GM19397 (cell line): Measurements from ENCODE around the gene KLHL30.

Experiments used
- ATAC-seq: cut with Tn5 transposase; IDR thresholded peaks from one replicate; pipeline ENCODE4 v1.9.1; 2021; ENCODE audit warnings: mild to moderate bottlenecking, moderate library complexity; ENCODE audit not compliant: unreplicated experiment

Gene KLHL30

DNA sequence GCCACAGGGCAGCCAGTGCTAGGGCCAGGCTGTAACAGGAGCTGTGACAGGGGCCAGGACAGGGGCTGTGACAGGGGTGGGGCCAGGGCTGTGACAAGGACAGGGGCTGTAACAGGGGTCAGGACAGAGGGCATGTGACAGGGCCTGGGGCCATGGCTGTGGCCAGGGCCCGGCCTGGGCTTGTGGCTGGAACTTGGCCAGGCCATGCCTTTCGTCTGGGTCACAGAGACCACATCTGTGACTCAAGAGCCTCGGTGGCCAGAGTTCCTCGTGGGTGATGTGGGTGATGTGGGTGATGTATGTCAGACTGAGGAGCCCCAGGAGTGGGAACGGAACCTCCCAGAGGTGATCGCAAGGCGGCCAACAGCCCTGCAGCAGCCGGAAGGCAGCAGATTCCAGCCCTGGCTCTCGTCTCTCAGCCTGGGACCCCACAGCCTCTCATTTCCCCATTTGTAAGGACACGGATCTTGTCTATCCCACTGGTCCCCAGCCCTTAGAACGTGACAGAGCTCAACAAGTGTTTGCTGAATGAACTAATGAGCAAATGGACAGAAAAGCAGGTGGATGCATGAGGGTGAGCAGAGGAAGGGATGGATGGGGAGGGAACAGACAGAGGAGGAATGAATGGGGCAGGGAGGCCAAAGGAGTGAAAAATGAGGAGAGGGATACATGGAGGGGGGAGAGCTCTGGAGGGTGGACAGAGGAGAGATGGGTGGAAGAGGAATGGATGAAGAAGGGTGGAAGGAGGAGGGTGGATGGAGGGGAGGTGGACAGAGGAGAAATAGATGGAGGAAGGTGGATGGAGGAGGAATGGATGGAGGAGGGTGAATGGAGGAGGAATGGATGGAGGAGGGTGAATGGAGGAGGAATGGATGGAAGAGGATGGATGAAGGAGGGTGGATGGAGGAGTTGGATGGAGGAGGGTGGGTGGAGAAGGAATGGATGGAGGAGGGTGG lies 21.0 kb upstream of the KLHL30 start:
- ATAC-seq, result no peak

DNA sequence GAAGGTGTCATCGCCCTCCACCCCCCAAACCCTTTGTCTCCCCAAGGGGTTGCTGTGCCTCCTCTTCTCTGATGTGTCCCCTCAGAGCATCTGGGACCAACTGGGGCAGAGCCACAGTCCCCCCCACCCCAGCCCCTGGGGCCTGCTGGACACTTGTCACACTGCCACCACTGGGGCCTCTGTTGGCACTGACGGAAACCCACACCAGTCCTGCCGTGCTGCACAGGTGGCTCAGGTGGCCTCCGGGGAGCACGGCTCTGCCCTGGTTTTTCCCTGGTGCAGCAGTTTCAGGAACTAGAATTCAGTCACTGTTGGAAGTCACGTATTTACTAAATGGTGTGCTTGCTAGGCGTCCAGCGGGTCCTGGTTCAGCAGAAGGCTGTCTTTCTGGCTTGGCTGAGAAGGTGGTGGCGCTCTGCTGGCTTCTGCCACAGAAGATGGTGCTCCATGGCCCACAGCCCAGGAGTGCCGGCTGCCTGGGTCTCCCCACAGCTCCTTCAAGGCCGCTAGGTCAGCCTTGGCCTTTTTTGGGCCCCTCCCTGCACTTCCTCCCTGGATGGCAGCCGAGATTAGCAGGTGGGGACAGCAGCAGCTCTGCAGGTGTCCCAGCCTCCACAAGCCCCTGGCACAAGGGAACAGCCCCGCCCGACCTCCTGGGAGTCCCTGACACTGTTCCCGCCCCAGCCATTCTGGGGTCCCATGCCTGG lies 18.6 kb upstream of the KLHL30 start:
- ATAC-seq, result no peak

DNA sequence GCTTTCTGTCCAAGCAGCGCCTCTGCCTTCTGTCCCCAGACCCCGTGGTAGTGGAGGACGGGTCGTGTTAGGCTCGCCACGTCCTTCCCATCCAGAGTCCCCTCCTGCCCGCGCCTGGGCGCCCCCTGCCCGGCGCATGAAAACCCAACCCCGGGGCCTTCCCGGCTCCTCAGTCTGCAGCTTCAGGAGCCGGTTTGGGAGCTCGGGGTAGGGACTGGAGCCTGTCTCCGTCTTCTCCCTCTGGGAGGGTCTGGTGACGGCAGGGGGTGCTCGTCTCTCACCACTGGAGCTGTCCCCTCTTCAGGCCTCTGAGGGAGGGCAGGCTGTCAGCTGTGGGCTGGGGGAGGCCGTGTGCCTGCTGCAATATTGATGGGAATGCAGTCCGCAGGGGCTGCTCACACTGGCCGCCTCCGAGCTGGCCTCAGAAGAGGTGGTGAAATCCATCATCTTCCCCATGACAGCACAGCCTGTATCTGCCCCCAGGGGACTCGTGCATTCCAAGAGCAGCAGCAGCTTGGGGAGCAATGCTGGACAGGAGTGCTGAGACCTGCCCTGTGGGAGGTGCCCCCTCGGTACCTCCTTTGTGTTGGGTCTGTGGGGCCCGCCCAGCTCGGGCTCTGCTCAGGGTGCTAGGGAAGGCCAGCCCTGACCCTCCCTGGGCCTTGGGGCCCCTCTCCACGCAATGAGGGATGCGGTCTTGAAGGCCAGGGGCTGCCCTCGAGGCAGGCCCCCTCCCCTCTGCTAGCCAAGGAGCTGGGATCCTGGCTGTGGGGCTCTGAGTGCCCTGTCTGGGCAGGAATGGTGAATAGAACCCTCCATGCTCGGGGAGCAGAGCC lies 17.8 kb upstream of the KLHL30 start:
- ATAC-seq, result no peak

DNA sequence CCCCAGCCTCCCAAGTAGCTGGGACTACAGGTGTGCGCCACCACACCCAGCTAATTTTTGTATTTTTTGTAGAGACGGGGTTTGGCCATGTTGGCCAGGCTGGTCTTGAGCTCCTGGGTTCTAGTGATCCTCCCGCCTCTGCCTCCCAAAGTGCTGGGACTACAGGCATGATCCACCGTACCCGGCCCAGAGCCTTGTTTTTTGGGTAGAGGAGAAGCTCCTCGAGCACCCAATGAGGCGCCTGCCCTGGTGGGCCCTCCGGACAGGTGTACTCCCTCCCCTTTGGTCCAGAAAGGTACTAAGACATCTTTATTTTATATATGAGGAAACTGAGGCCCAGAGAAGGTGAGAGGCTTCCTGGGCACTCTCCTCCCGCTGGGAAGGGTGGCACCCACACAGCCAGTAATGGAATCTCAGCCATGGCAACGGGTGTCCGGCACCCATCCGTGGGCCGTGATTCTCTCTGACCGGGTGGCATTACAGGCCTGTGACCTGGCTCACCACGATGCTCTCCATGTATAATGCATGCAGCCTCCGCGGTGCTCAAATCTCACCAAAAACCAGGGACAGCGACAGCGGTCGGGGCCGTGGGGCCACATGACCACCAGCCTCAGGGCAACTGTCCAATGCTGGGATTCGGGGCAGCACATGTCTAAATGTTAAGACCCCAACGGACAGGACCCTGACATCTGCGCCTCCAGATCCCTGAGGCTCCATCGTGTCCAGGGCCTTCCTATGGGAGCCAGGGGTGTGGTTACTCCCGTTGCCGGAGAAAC lies 16.8 kb upstream of the KLHL30 start:
- no peak for ATAC-seq

DNA sequence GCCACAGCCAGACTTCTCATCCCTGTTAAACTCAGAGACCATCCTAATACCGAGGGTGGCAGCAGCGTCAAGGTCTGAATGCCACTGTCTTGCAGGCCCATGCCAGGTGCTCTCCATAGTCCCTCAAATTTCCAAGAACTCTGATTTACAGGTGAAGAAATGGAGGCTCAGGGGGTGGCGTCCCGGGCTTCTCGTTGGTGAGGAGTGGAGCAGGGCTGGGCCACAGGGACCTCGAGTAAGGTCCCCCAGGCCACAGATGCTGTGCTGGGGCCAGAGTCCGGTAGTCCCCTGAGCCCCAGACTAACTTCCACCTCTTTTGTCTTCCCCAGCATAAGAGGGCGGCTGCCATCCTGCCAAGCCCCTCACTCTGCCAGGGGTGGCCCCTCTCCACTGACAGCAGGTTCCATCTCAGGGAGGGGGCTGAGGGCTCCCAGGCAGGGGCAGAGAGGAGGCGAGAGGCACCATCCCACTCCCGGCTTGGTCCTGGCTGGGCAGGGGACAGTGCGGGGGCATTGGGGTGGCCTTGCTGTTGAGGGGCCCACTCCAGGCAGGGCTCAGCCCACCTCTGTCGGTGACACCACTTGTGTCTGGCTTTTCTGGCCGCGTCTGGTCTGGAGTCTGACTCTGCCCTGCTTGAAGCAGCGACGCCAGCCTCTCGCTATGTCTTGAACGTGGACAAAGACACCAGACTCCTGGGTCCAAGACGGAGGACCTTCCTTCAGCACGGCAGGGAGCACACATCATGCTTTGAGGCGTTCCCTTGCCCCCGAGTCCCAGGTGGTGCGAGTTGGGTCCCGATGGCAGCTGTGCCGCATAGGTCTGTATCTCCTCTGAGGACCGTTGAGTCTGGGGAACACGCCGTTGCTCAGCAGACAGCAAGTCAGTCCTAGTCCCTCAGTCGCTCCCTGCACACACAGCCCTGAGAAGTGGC lies 15.9 kb upstream of the KLHL30 start:
- no peak for ATAC-seq

DNA sequence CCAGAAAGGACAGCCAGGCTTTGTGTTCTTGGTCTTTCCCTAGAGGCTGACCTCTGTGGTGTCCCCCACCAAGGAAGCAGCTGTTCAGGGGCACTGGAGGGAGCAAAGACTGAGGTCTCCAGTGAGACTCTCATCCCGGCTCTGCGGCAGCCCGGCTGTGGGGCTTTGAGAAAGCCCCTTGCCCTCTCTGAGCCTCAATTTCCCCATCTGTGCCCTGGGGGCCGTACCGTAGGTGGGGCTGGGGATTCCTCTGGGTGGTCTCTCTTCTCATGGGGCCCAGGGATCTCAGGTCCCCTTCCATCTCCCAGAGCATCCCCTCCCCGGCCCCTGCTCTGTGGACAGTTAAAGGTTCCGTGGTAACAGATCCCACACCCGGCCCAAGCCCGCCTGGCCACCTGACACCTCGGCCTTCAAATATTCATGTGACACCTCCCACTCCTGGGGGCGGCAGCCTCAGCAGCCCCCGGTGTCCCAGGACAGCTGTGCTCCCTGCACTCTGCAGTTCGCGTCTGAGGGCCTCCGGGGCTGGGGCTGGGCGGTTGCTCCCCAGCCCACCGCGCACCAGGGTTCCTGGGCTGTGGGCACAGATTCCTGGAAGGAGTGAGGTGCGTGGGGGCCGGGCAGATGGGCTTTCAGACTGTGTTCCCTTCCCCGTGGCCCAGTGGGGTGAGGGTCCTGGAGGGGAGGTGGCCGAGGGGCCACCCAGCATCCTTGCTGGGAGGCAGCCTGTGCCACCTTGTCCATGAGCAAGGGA lies 15.1 kb upstream of the KLHL30 start:
- no peak for ATAC-seq

DNA sequence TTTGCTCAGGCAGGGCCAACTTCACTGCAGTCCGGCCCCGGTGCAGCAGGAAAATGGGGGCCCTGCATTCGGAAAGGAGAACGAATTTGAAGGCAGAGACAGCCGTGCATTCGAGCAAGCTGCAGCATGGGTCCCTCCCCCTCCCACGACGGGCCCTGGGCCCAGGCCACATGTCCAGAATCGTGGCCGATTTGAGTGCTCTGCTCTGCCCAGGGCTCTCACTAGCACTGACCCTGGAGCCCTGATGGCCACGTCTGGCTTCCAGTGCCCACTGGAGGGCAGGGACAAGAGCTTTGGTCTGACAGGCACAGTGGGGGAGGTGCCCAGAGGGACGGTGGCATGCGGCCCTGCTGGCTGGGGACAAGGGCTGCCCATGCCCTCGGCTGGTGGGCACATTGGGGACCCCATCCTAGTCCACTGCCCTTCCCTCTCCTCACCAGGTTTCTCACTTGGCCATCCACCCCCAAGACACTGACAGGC lies 14.4 kb upstream of the KLHL30 start:
- ATAC-seq, result no peak

DNA sequence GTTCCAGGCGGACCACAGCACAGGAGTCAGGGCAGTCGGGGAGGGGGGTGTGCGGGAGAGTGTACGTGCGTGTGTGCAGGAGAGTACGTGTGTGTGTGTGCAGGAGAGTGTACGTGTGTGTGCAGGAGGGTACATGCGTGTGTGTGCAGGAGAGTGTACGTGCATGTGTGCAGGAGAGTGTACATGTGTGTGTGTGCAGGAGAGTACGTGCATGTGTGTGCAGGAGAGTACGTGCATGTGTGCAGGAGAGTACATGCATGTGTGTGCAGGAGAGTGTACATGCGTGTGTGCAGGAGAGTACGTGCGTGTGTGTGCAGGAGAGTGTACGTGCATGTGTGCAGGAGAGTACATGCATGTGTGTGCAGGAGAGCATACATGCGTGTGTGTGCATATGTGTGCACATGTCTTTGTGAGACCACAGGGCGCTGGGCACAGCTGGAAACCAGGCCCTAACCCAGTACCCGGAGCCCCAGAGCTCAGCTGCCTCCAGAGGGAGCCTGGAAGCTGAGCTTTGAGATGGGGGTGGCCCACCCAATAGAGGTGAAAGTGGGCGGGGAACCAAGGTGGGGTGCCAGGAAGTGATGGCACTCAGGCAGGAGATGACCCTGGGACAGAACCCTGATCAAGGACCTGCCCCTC lies 13.9 kb upstream of the KLHL30 start:
- ATAC-seq, result no peak

DNA sequence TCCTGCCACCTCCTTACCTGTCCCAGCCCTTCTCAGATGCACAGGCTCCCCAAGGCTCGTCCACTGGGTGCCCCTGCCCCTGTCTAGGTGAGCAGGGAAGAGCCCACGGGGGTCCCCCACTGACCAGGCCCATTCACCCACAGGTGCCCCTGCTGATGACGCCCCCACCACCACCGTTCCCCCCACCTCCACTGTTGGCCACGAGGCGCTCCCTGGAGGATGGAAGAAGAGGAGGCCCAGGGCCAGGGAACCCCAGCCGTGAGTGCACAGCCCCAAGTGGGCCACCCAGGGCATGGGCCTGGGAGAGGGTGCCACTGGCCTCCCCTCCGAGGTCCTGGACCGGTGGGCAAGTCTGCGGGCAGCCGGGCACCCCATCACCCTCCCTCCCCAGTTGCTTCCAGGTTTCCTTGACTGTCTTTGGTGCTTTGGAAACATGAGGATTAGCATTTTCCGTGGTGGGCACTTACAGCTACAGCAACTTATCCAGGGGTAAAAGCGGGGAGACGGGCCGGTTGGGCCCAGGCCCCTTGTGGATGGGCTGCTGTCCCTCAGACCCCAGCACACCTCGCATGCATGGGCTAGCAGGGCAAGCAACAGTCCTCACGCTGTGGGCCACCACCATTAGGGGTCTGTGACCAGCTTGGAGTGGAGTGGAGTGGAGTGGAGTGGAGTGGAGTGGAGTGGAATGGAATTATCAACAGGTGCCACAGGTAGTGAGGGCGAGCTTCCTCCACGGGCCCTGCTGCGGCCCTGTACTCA lies 13.2 kb upstream of the KLHL30 start:
- ATAC-seq, result no peak

DNA sequence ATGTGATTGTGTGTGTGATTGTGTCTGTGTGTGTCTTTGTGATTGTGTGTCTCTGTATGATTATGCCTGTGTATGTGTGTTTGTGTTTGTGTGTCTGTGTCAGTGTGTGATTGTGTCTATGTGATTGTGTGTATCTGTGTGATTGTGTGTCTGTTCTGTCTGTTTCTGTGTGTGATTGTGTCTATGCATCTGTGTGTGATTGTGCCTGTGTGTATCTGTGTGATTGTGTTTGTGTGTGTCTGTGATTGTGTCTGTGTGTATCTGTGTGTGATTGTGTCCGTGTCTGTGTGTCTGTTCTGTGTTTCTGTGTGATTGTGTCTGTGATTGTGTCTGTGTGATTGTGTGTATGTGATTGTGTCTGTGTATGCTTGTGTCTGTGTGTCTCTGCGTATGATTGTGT lies 12.1 kb upstream of the KLHL30 start:
- ATAC-seq, result no peak

DNA sequence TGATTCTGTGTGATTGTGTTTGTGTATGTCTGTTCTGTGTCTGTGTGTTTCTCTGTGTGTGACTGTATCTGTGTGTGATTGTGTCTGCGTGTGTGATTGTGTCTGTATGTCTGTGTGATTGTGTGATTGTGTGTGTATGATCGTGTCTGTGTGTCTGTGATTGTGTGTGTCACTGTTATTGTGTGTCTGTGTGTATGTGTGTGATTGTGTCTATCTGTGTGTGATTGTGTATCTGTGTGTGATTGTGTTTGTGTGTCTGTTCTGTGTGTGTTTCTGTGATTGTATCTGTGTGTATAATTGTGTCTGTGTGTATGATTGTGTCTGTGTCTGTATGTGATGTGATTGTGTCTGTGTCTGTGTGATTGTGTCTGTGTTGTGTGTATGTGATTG lies 11.7 kb upstream of the KLHL30 start:
- ATAC-seq, result no peak

DNA sequence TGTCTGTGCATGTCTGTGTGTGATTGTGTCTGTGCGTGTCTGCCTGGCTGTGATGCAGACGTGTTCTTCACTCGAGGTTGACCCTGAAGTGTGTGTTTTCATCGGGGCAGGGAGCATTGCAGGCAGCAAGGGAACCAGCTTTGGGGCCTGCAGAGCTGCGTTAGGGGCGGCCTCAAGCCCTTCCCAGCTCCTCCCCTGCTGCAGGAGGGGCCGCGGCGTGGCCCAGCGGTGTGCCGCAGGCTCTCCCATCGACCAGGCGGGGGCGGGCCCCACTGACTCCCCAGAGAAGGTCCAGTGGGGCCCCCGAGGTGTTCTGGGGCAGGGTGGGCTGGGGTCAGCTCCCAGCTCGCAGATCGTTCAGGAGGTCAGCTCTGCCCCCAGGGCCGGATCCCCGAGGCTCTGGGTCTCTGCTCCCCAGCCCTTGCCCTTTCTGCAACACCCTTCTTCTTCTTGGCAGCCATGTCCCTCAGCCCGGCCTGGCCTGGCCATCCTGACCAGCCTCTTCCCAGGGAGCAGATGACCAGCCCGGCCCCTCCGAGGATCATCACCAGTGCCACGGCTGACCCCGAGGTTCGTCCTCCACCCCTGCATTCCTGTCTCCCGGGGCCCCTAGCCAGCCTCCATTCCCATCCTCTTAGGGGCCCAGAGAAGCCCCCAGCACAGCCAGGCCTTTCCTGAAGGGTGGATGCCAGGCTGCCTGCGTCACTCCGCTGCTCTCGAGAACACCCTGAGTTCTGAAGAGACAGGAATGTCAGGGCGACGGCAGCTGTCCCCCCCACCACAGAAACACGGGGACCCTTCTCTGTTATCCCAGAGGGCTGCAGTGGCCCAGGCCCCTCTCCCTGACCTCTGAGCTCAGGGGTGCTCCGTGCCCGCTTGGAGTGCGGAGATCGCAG lies 11.1 kb upstream of the KLHL30 start:
- no peak for ATAC-seq

DNA sequence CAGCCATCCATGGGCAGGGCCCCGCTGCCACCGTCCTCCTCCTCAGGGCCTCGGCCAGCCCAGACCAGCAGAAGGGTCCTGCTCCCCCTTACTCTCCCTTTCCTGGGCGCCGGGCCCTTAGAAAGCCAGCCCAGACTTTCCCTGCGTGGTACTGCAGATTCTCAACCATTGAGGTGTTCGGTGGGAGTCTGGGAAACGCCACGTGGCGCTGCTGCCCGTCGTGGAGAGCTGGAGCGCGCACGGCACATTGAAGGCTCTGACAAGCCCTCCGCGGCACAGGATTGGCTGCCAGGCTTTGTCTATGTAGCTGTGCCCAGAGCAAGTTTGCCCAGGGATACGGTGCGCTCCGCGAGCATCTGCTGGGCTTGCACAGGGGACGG lies 10.4 kb upstream of the KLHL30 start:
- ATAC-seq, result no peak

DNA sequence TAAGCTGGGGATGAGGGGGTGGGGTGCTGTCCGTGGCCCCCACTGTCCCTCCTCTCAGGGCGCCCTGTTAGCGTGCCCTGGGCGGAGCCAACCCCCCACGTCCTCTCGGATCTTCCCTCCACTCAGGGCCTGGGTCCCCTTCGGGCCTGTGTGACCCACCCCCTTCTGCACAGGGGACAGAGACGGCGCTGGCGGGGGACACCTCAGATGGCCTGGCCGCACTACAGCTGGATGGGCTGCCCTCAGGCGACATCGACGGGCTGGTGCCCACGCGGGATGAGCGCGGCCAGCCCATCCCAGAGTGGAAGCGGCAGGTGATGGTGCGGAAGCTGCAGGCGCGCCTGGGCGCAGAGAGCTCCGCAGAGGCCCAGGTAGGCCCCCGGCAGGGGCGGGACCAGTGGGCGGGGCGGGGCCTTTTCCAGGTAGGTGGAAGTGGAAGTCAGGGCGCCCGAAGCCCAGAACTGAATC lies 9.9 kb upstream of the KLHL30 start:
- no peak for ATAC-seq

DNA sequence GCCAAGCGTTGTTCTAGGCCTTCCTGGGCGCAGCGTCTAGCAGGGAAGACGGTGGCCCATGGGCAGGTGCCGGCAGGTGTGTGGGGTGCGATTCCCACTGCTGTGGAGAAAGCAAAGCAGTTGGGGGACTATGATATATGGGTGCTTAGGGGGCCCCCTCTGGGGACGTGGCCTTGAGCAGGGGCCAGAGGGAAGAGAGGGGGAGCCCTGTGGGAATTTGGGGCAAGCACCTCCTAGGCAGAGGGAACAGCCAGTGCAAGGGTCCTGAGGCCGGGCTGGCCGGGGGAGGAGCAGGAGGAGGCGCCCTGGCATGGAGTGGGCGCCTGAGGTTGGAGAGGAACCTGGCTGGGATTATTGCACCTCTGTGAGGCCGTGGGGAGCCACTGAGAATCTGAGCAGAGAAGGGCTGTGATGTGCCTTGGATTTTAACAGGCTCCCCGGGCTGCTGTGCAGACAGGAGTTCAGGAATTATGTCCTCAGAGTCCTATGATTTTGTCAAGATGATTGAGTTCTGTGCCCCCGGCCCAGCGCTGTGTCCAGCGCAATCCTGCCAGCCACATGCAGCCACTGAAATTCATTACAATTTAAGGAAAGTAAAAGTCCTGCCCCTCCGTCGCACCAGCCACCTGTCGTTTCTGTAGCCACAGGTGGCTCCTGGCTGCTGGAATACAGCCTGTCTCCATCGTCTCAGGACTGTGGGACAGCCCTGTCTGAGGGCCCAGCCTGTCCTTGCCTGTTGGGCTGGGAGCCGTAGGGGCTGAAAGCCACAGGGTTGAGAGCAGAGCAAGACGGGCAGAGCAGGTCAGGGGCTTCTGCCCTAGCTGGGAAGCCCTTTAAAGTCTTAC lies 9.1 kb upstream of the KLHL30 start:
- ATAC-seq, result no peak
